Measurements from ENCODE around the gene ZNF142.

Gene ZNF142

GRCh38 chr2:218671097-218671653, 11.8 kb upstream of the ZNF142 start:
- TF ChIP-seq ZNF596 (tag by site-specific recombination; IDR thresholded peaks at IDR 0.05) (no peak), PRDM10 (tag by site-specific recombination; IDR thresholded peaks at IDR 0.05) (no peak), ZNF626 (tag by site-specific recombination; IDR thresholded peaks at IDR 0.05) (no peak), ZNF248 (tag by site-specific recombination; IDR thresholded peaks at IDR 0.05) (no peak), ZNF704 (tag by site-specific recombination; IDR thresholded peaks at IDR 0.05) (no peak), ZNF404 (tag by site-specific recombination; IDR thresholded peaks at IDR 0.05) (no peak), ZNF335 (tag by site-specific recombination; conservative IDR thresholded peaks at IDR 0.05) (no peak), ZNF529 (tag by site-specific recombination; IDR thresholded peaks at IDR 0.05; ENCODE audit: insufficient replicate concordance) (no peak), MZF1 (tag by site-specific recombination; IDR thresholded peaks at IDR 0.05; ENCODE audit: borderline replicate concordance) (no peak), ZNF362 (tag by site-specific recombination; IDR thresholded peaks at IDR 0.05) (0 out of 2 replicates have a peak, but pooled peaks have one; percentile 25), ZNF792 (tag by site-specific recombination; IDR thresholded peaks at IDR 0.05) (no peak), ZNF274 (IDR thresholded peaks at IDR 0.05; ENCODE audit: low read length) (no peak), ZNF274 (tag by site-specific recombination; IDR thresholded peaks at IDR 0.05; ENCODE audit: borderline replicate concordance) (no peak), ZNF202 (tag by site-specific recombination; IDR thresholded peaks at IDR 0.05; ENCODE audit: borderline replicate concordance) (no peak), BCL6B (tag by site-specific recombination; IDR thresholded peaks at IDR 0.05) (no peak), BCL11A (tag by site-specific recombination; IDR thresholded peaks at IDR 0.05; ENCODE audit: low read depth) (no peak), ZNF324 (tag by site-specific recombination; IDR thresholded peaks at IDR 0.05) (no peak), SETDB1 (IDR thresholded peaks at IDR 0.05; ENCODE audit: insufficient read length, low read length) (no peak), ZNF19 (tag by site-specific recombination; IDR thresholded peaks at IDR 0.05; ENCODE audit: low read depth) (no peak), KLF9 (tag by site-specific recombination; IDR thresholded peaks at IDR 0.05; ENCODE audit: low read depth) (peak; percentile 63), ZNF354C (tag by site-specific recombination; IDR thresholded peaks at IDR 0.05; ENCODE audit: borderline replicate concordance, low read depth) (no peak), KLF10 (tag by site-specific recombination; IDR thresholded peaks at IDR 0.05) (peak; percentile 50; the same call in 1 of the 2 replicates), ZNF571 (tag by site-specific recombination; IDR thresholded peaks at IDR 0.05) (no peak), ZNF623 (tag by site-specific recombination; IDR thresholded peaks at IDR 0.05) (no peak), PRDM1 (tag by site-specific recombination; IDR thresholded peaks at IDR 0.05) (peak; percentile 67; the same call in 1 of the 2 replicates), ZNF48 (tag by site-specific recombination; IDR thresholded peaks at IDR 0.05) (no peak), GLIS2 (tag by site-specific recombination; IDR thresholded peaks at IDR 0.05) (no peak), AEBP2 (tag by site-specific recombination; IDR thresholded peaks at IDR 0.05; ENCODE audit: borderline replicate concordance) (no peak)
- CTCF ChIA-PET: interaction anchor here (0.6 to 3.9 kb wide), 8 partner anchors 12 to 614 kb away, joined by 3 to 26 read pairs (median 5); partner anchors contain the start of genes BCS1L and ZNF142

More at GRCh38 chr2:218671097-218671653, 11.8 kb upstream of the ZNF142 start:
- H3K36me3 ChIP-seq (ENCODE audit: control insufficient read depth in 2 of 2, insufficient read depth in 1 of 2, low read length in 2 of 2): peaks cover 22 to 61% of the 10 kb centered on the region in 2 experiments
- H3K9me3 ChIP-seq (ENCODE audit: control insufficient read depth, insufficient read depth, low read depth, low read length): no peaks in the 10 kb centered on the region
- H3K4me3 ChIP-seq (ENCODE audit: low read depth, low read length): peak overlapping the region; percentile 94
- POLR2A ChIA-PET: interaction anchor here (0.9 to 4.2 kb wide), 8 partner anchors 11 to 401 kb away, joined by 3 to 62 read pairs (median 4); partner anchors contain the start of genes AAMP, BCS1L, PLCD4 and PNKD
- no peaks in the 10 kb centered on the region for H3K4me1 ChIP-seq (ENCODE audit: control insufficient read depth, insufficient read depth, low read length)
- peak overlapping the region; percentile 25 for H3K27ac ChIP-seq (ENCODE audit: extremely low read depth, low read depth, low read length)
